A549 (cell line): Measurements from ENCODE around the gene SELENOM. TPM values are rescaled to one million over a fixed set of nuclear protein-coding genes. Genes with fewer than 3 reads are reported as not detected.

ENCODE experiments used
- ATAC-seq, 2 experiments: fragments of 200-7000 bp in 1 of 2; fragments of >200 bp in 1 of 2; cut with Nextera tagmentation in 1 of 2; cut with Tn5 transposase in 1 of 2; 3 replicates each; pipeline versions ENCODE4 v1.8.0 to v1.9.1; 2018 to 2020; ENCODE audit warnings: mild to moderate bottlenecking in 1 of 2, moderate library complexity in 1 of 2
- CTCF ChIA-PET: fragments of 300-600 bp; sonication (Branson Sonifier 250); formaldehyde crosslinking; extraction: SDS; loops from one replicate; lab custom pipeline; 2021; ENCODE audit warnings: antibody characterized with exemption, inconsistent platforms; lab: Yijun Ruan, JAX
- POLR2A ChIA-PET: fragments of 350-600 bp; formaldehyde crosslinking; extraction: SDS; loops from one replicate; lab custom pipeline; 2021; ENCODE audit warnings: antibody characterized with exemption, inconsistent platforms; lab: Yijun Ruan, JAX
- DNase-seq, 2 experiments: peaks; one replicate each; pipeline versions ENCODE4 v3.0.0 to v3.0.0-alpha.2; 2011 to 2016; ENCODE audit warnings: low read depth in 1 of 2, low spot score in 1 of 2
- FAIRE-seq: peaks from 2 replicates; lab custom pipeline; 2011; peaks lifted over from hg19 to GRCh38; lab: Jason Lieb, UNC
- H3K27ac ChIP-seq, 2 experiments: fragments of >200 bp; sonication (Bioruptor Twin); formaldehyde crosslinking; 3 replicates each; pipeline ENCODE4 v1.5.1; 2016 to 2017
- H3K4me1 ChIP-seq: fragments of >200 bp; sonication (Bioruptor Twin); formaldehyde crosslinking; 3 replicates; pipeline ENCODE4 v1.6.1; 2016
- H3K4me2 ChIP-seq: fragments of >200 bp; sonication (Bioruptor Twin); formaldehyde crosslinking; 3 replicates; pipeline ENCODE4 v1.6.1; 2016
- H3K4me3 ChIP-seq: fragments of >200 bp; sonication (Bioruptor Twin); formaldehyde crosslinking; 3 replicates; pipeline ENCODE4 v1.5.1; 2016
- H3K9me3 ChIP-seq: fragments of >200 bp; sonication (Bioruptor Twin); formaldehyde crosslinking; 3 replicates; pipeline ENCODE4 v1.6.1; 2016
- E2F6 ChIP-seq: IDR thresholded peaks from 2 replicates; pipeline ENCODE4 v1.6.1; 2012; ENCODE audit warnings: low read depth, borderline replicate concordance
- EHMT2 ChIP-seq: fragments of 200-600 bp; sonication (generic); IDR thresholded peaks from 2 replicates; pipeline ENCODE4 v1.6.1; 2016; ENCODE audit warnings: antibody characterized with exemption, low read depth, mild to moderate bottlenecking, moderate library complexity
- ESRRA ChIP-seq: fragments of 150-350 bp; IDR thresholded peaks from 2 replicates; pipeline ENCODE4 v1.6.1; 2014; ENCODE audit warnings: mild to moderate bottlenecking, low read length, borderline replicate concordance
- HDAC2 ChIP-seq: fragments of 200-600 bp; sonication (generic); IDR thresholded peaks from 2 replicates; pipeline ENCODE4 v1.6.1; 2016
- HOXB13 ChIP-seq: fragments of 250-450 bp; sonication (Bioruptor Pico); IDR thresholded peaks from 2 replicates; pipeline ENCODE4 v1.5.0; 2020; ENCODE audit warnings: low read depth, mild to moderate bottlenecking, moderate library complexity
- NR3C1 ChIP-seq: fragments of >200 bp; sonication (Bioruptor Twin); formaldehyde crosslinking; IDR thresholded peaks from 3 replicates; pipeline ENCODE4 v1.6.1; 2017
- RAD21 ChIP-seq, 2 experiments: fragments of >200 bp in 1 of 2; sonication (Bioruptor Twin) in 1 of 2; formaldehyde crosslinking in 1 of 2; IDR thresholded peaks in 1 of 2; conservative IDR thresholded peaks in 1 of 2; 2 replicates in 1 of 2; 3 replicates in 1 of 2; pipeline ENCODE4 v1.6.1; 2012 to 2018; ENCODE audit warnings: inconsistent platforms in 1 of 2
- REST ChIP-seq: fragments of 200-600 bp; sonication (generic); IDR thresholded peaks from 2 replicates; pipeline ENCODE4 v1.6.1; 2016; ENCODE audit warnings: antibody characterized with exemption, mild to moderate bottlenecking, moderate library complexity
- SMC3 ChIP-seq: fragments of >200 bp; sonication (Bioruptor Twin); formaldehyde crosslinking; IDR thresholded peaks from 3 replicates; pipeline ENCODE4 v1.6.1; 2018; ENCODE audit warnings: inconsistent platforms
- ZSCAN20 ChIP-seq: fragments of 250-450 bp; sonication (Bioruptor Pico); IDR thresholded peaks from 2 replicates; pipeline ENCODE4 v1.8.0; 2022; ENCODE audit warnings: mild to moderate bottlenecking, moderate library complexity
- WGBS: methylation state at CpG from one replicate; pipeline ENCODE4 v1.1.6; 2017; ENCODE audit errors: missing lambda C conversion rate; 5-methylcytosine and 5-hydroxymethylcytosine counted together
- polyA plus RNA-seq, 4 experiments: library from polyadenylated mRNA; depleted of rRNA in 3 of 4; stranded (reverse); fragments of >200 nt; fragmentation: RNase III in 1 of 4; extraction: RNeasy Plus Mini Kit Qiagen cat#74134 plus additional on column Dnase treatment in 1 of 4; gene quantifications; 2 replicates in 3 of 4; 3 replicates in 1 of 4; pipeline ENCODE4 v1.2.3, GENCODE V29; 2011 to 2017
- TF ChIP-seq, protein P1 (sequence below): fragments of >200 bp; sonication (Bioruptor Twin); formaldehyde crosslinking; IDR thresholded peaks from 3 replicates; pipeline ENCODE4 v1.5.1; 2016
- TF ChIP-seq, protein P2 (sequence below): fragments of >200 bp; sonication (Bioruptor Twin); formaldehyde crosslinking; IDR thresholded peaks from 2 replicates; pipeline ENCODE4 v1.6.1; 2016
- TF ChIP-seq, protein P3 (sequence below): fragments of 150-350 bp; IDR thresholded peaks from 2 replicates; pipeline ENCODE4 v1.6.1; 2014; ENCODE audit warnings: low read depth, mild to moderate bottlenecking, low read length

Gene SELENOM
- polyA plus RNA-seq, 2 of the 4 experiments (the other 2 are of a cell fraction), result 15.3 to 46.5 TPM

DNA sequence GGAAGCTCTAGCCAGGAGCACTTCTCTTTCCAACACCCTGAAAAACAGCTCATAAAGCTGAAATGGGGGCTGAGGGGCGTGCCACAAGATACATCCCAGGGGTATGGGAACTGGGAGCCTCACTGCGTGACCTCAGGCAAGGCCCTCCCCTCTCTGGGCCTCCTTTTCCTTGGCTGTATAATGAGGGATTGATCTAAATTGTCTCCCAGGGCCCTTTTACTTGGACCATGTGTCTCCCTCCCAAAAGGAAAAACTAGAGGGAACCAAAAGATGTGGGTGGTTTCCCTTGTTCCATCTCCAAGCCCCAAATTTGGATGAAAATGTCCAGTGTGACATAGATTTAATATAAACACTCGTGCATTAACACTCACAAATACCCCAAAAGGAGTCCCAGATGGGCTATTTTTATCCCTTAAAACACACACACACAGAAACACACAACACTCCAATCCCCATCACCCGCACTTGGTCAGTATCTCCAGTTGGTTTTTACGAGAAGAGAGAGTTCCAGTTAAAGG lies 52.2 kb downstream of the SELENOM start:
- peak in 1 of 2 experiments; percentile 21 for DNase-seq
- H3K4me1 ChIP-seq, result peaks cover 47% of the 10 kb centered on the region
- no peaks in the 10 kb centered on the region for H3K9me3 ChIP-seq
- TF ChIP-seq NR3C1, result no peak
- TF ChIP-seq, protein P1, sequence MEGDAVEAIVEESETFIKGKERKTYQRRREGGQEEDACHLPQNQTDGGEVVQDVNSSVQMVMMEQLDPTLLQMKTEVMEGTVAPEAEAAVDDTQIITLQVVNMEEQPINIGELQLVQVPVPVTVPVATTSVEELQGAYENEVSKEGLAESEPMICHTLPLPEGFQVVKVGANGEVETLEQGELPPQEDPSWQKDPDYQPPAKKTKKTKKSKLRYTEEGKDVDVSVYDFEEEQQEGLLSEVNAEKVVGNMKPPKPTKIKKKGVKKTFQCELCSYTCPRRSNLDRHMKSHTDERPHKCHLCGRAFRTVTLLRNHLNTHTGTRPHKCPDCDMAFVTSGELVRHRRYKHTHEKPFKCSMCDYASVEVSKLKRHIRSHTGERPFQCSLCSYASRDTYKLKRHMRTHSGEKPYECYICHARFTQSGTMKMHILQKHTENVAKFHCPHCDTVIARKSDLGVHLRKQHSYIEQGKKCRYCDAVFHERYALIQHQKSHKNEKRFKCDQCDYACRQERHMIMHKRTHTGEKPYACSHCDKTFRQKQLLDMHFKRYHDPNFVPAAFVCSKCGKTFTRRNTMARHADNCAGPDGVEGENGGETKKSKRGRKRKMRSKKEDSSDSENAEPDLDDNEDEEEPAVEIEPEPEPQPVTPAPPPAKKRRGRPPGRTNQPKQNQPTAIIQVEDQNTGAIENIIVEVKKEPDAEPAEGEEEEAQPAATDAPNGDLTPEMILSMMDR, result no peak
- no peak for TF ChIP-seq ESRRA
- TF ChIP-seq E2F6, result no peak
- TF ChIP-seq, protein P2, sequence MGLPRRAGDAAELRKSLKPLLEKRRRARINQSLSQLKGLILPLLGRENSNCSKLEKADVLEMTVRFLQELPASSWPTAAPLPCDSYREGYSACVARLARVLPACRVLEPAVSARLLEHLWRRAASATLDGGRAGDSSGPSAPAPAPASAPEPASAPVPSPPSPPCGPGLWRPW, result no peak
- no peak for TF ChIP-seq HOXB13
- no peak for TF ChIP-seq ZSCAN20
- TF ChIP-seq, protein P3, sequence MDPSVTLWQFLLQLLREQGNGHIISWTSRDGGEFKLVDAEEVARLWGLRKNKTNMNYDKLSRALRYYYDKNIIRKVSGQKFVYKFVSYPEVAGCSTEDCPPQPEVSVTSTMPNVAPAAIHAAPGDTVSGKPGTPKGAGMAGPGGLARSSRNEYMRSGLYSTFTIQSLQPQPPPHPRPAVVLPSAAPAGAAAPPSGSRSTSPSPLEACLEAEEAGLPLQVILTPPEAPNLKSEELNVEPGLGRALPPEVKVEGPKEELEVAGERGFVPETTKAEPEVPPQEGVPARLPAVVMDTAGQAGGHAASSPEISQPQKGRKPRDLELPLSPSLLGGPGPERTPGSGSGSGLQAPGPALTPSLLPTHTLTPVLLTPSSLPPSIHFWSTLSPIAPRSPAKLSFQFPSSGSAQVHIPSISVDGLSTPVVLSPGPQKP, result no peak
- no peak for TF ChIP-seq RAD21 (conservative IDR thresholded peaks at IDR 0.05 in 1 of 2, IDR thresholded peaks at IDR 0.05 in 1 of 2)
- no peak for TF ChIP-seq EHMT2
- TF ChIP-seq HDAC2, result no peak
- TF ChIP-seq REST, result no peak
- TF ChIP-seq SMC3, result no peak
- FAIRE-seq, result no peak
- no peak overlapping the region for H3K4me3 ChIP-seq
- ChIA-PET CTCF (interaction anchor here (1.1 to 5.6 kb wide), 5 partner anchors 8 to 177 kb away, joined by 3 to 34 read pairs (median 4); no protein-coding TSS in a partner anchor), POLR2A (interaction anchor here (1.1 to 1.8 kb wide), 5 partner anchors 9 to 87 kb away, joined by 3 to 11 read pairs (median 5); partner anchors contain the start of genes MORC2, SMTN and TUG1)
- peak overlapping the region; percentile 93 to 94 for H3K27ac ChIP-seq
- ATAC-seq, result peak; percentile 30 to 46; a peak in 4 of 6 replicates
- peak overlapping the region; percentile 70 for H3K4me2 ChIP-seq
- WGBS, result 0% methylated on average over 3 of the region's 5 CpGs

Other genes starting within 250 kb of the SELENOM start
- gene MORC2, start 138.8 kb downstream of the SELENOM start, polyA plus RNA-seq (2011; rRNA removed), result 16.0 and 28.1 TPM in 2 replicates
- gene MORC2, start 138.8 kb downstream of the SELENOM start, polyA plus RNA-seq (2017; fragmentation: RNase III; extraction: RNeasy Plus Mini Kit Qiagen cat#74134 plus additional on column Dnase treatment), result 14.8 to 18.0 TPM (median 16.6 TPM) in 3 replicates
- 104 and 120 TPM in 2 replicates for gene TUG1, start 138.3 kb downstream of the SELENOM start, polyA plus RNA-seq (2011; rRNA removed)
- gene TUG1, start 138.3 kb downstream of the SELENOM start, polyA plus RNA-seq (2017; fragmentation: RNase III; extraction: RNeasy Plus Mini Kit Qiagen cat#74134 plus additional on column Dnase treatment), result 29.9 to 33.5 TPM (median 32.1 TPM) in 3 replicates
- 7.0 and 12.7 TPM in 2 replicates for gene SMTN, start 26.2 kb downstream of the SELENOM start, polyA plus RNA-seq (2011; rRNA removed)
- 33.1 to 37.3 TPM (median 34.9 TPM) in 3 replicates for gene SMTN, start 26.2 kb downstream of the SELENOM start, polyA plus RNA-seq (2017; fragmentation: RNase III; extraction: RNeasy Plus Mini Kit Qiagen cat#74134 plus additional on column Dnase treatment)
- gene INPP5J, start 15.4 kb upstream of the SELENOM start, polyA plus RNA-seq (2011; rRNA removed), result 0.70 and 0.98 TPM in 2 replicates
- 1.3 to 1.8 TPM (median 1.5 TPM) in 3 replicates for gene INPP5J, start 15.4 kb upstream of the SELENOM start, polyA plus RNA-seq (2017; fragmentation: RNase III; extraction: RNeasy Plus Mini Kit Qiagen cat#74134 plus additional on column Dnase treatment)
- not detected in 2 replicates for gene PLA2G3, start 32.9 kb upstream of the SELENOM start, polyA plus RNA-seq (2011; rRNA removed)
- gene PLA2G3, start 32.9 kb upstream of the SELENOM start, polyA plus RNA-seq (2017; fragmentation: RNase III; extraction: RNeasy Plus Mini Kit Qiagen cat#74134 plus additional on column Dnase treatment), result not detected in 3 replicates
- gene RNF185, start 52.6 kb upstream of the SELENOM start, polyA plus RNA-seq (2011; rRNA removed), result 23.5 and 25.5 TPM in 2 replicates
- gene RNF185, start 52.6 kb upstream of the SELENOM start, polyA plus RNA-seq (2017; fragmentation: RNase III; extraction: RNeasy Plus Mini Kit Qiagen cat#74134 plus additional on column Dnase treatment), result 12.9 to 14.6 TPM (median 14.0 TPM) in 3 replicates
- gene LIMK2, start 104.7 kb upstream of the SELENOM start, polyA plus RNA-seq (2011; rRNA removed), result 3.1 and 4.9 TPM in 2 replicates
- 6.4 to 7.3 TPM (median 6.9 TPM) in 3 replicates for gene LIMK2, start 104.7 kb upstream of the SELENOM start, polyA plus RNA-seq (2017; fragmentation: RNase III; extraction: RNeasy Plus Mini Kit Qiagen cat#74134 plus additional on column Dnase treatment)
- 1.4 and 1.6 TPM in 2 replicates for gene PIK3IP1, start 184.9 kb upstream of the SELENOM start, polyA plus RNA-seq (2011; rRNA removed)
- 0.90 to 1.1 TPM (median 0.93 TPM) in 3 replicates for gene PIK3IP1, start 184.9 kb upstream of the SELENOM start, polyA plus RNA-seq (2017; fragmentation: RNase III; extraction: RNeasy Plus Mini Kit Qiagen cat#74134 plus additional on column Dnase treatment)
- 16.4 and 18.6 TPM in 2 replicates for gene PATZ1, start 238.8 kb upstream of the SELENOM start, polyA plus RNA-seq (2011; rRNA removed)
- 15.4 to 19.3 TPM (median 18.2 TPM) in 3 replicates for gene PATZ1, start 238.8 kb upstream of the SELENOM start, polyA plus RNA-seq (2017; fragmentation: RNase III; extraction: RNeasy Plus Mini Kit Qiagen cat#74134 plus additional on column Dnase treatment)